H1 (cell line): Measurements from ENCODE around the gene GOLGA3. TPM values are rescaled to one million over a fixed set of nuclear protein-coding genes. Genes with fewer than 3 reads are reported as not detected.

Experiments
- CTCF ChIA-PET: fragments of 300-600 bp; sonication (Branson Sonifier 250); formaldehyde crosslinking; loops from one replicate; lab custom pipeline; 2021; ENCODE audit not compliant: partially characterized antibody; lab: Charles Lee
- POLR2A ChIA-PET: fragments of 300-600 bp; sonication (Branson Sonifier 250); formaldehyde crosslinking; loops from one replicate; lab custom pipeline; 2021; ENCODE audit warnings: inconsistent platforms; ENCODE audit not compliant: partially characterized antibody; lab: Charles Lee
- DNase-seq, 2 experiments: peaks; one replicate each; pipeline versions ENCODE4 v3.0.0 to v3.0.0-alpha.2; 2010 to 2022; ENCODE audit warnings: low spot score in 2 of 2, low read depth in 1 of 2, mixed read lengths in 1 of 2
- FAIRE-seq: peaks from 2 replicates; lab custom pipeline; 2011; peaks lifted over from hg19 to GRCh38; lab: Jason Lieb, UNC
- H2AFZ ChIP-seq: 2 replicates; pipeline ENCODE4 v1.8.1; 2012; ENCODE audit warnings: low read length, inconsistent platforms
- H2AK5ac ChIP-seq: 2 replicates; pipeline ENCODE4 v1.6.1; 2013; ENCODE audit warnings: low read depth, low read length
- H2BK120ac ChIP-seq: replicated peaks from 2 replicates; pipeline ENCODE3; 2013; ENCODE audit warnings: low read depth, low read length, inconsistent platforms
- H2BK12ac ChIP-seq: 2 replicates; pipeline ENCODE4 v1.6.1; 2013; ENCODE audit warnings: low read depth, low read length
- H2BK15ac ChIP-seq: 2 replicates; pipeline ENCODE4 v1.6.1; 2013; ENCODE audit warnings: low read length
- H2BK20ac ChIP-seq: 2 replicates; pipeline ENCODE4 v1.6.1; 2013; ENCODE audit warnings: low read length
- H2BK5ac ChIP-seq: 2 replicates; pipeline ENCODE4 v1.6.1; 2013; ENCODE audit warnings: low read depth, low read length
- H3K14ac ChIP-seq: 2 replicates; pipeline ENCODE4 v1.6.1; 2013; ENCODE audit warnings: inconsistent platforms; ENCODE audit not compliant: insufficient read length
- H3K18ac ChIP-seq: 2 replicates; pipeline ENCODE4 v1.6.1; 2013; ENCODE audit warnings: low read length; ENCODE audit errors: extremely low read depth
- H3K23ac ChIP-seq: 2 replicates; pipeline ENCODE4 v1.6.1; 2013; ENCODE audit warnings: inconsistent platforms; ENCODE audit not compliant: insufficient read length
- H3K23me2 ChIP-seq: 2 replicates; pipeline ENCODE4 v1.6.1; 2013; ENCODE audit warnings: low read depth, low read length
- H3K27ac ChIP-seq: 2 replicates; pipeline ENCODE4 v1.6.1; 2011; ENCODE audit warnings: low read depth, low read length, inconsistent platforms
- H3K27me3 ChIP-seq, 4 experiments: replicated peaks in 1 of 4; 1 replicate in 1 of 4; 2 replicates in 3 of 4; pipeline versions ENCODE4 v1.6.1 to v1.8.1; 2011 to 2013; ENCODE audit warnings: low read length in 3 of 4, mild to moderate bottlenecking in 3 of 4, inconsistent platforms in 2 of 4, mixed read lengths in 2 of 4, moderate library complexity in 1 of 4; ENCODE audit not compliant: control insufficient read depth in 3 of 4, insufficient read depth in 3 of 4; ENCODE audit errors: extremely low read depth in 1 of 4
- H3K36me3 ChIP-seq, 4 experiments: 2 replicates each; pipeline versions ENCODE4 v1.6.1 to v1.8.1; 2011 to 2013; ENCODE audit warnings: mild to moderate bottlenecking in 4 of 4, low read length in 3 of 4, moderate library complexity in 2 of 4, control low read depth in 1 of 4, inconsistent platforms in 1 of 4; ENCODE audit not compliant: insufficient read depth in 4 of 4, control insufficient read depth in 2 of 4
- H3K4ac ChIP-seq: replicated peaks from 2 replicates; pipeline ENCODE3; 2013; ENCODE audit warnings: low read length, low read depth, mixed read lengths, inconsistent platforms; ENCODE audit not compliant: insufficient read length
- H3K4me1 ChIP-seq, 4 experiments: replicated peaks in 1 of 4; 1 replicate in 1 of 4; 2 replicates in 3 of 4; pipeline versions ENCODE4 v1.6.1 to v1.8.1; 2011 to 2013; ENCODE audit warnings: low read length in 3 of 4, inconsistent platforms in 2 of 4, mixed read lengths in 1 of 4; ENCODE audit not compliant: insufficient read depth in 4 of 4, control insufficient read depth in 3 of 4
- H3K4me2 ChIP-seq, 2 experiments: 2 replicates each; pipeline versions ENCODE4 v1.6.1 to v1.8.1; 2011 to 2013; ENCODE audit warnings: low read depth in 2 of 2, low read length in 2 of 2, control low read depth in 1 of 2, inconsistent platforms in 1 of 2, mild to moderate bottlenecking in 1 of 2; ENCODE audit not compliant: insufficient read depth in 1 of 2
- H3K4me3 ChIP-seq, 4 experiments: fragments of 200-600, 300-600 bp in 1 of 4; sonication (generic), shearing (Covaris generic), sonication (Bioruptor Twin) in 1 of 4; 2 replicates each; pipeline versions ENCODE4 v1.5.1 to v1.8.1; 2011 to 2016; ENCODE audit warnings: low read length in 4 of 4, low read depth in 3 of 4, control low read depth in 2 of 4, inconsistent platforms in 2 of 4, mild to moderate bottlenecking in 2 of 4, mixed read lengths in 1 of 4, moderate library complexity in 1 of 4; ENCODE audit not compliant: insufficient read depth in 2 of 4; ENCODE audit errors: extremely low read depth in 1 of 4
- H3K56ac ChIP-seq: replicated peaks from 2 replicates; pipeline ENCODE3; 2013; ENCODE audit warnings: low read depth, mild to moderate bottlenecking, mixed read lengths, low read length, inconsistent platforms; ENCODE audit not compliant: insufficient read length
- H3K79me1 ChIP-seq: 2 replicates; pipeline ENCODE4 v1.6.1; 2013; ENCODE audit warnings: low read depth, low read length, control low read depth
- H3K79me2 ChIP-seq, 2 experiments: 2 replicates each; pipeline versions ENCODE4 v1.6.1 to v1.8.1; 2012 to 2013; ENCODE audit warnings: low read length in 2 of 2, mild to moderate bottlenecking in 2 of 2, inconsistent platforms in 1 of 2; ENCODE audit not compliant: insufficient read depth in 2 of 2, control insufficient read depth in 1 of 2
- H3K9ac ChIP-seq, 4 experiments: replicated peaks in 1 of 4; 1 replicate in 1 of 4; 2 replicates in 3 of 4; pipeline versions ENCODE4 v1.6.1 to v1.8.1; 2011 to 2013; ENCODE audit warnings: low read depth in 3 of 4, low read length in 3 of 4, control low read depth in 2 of 4, mild to moderate bottlenecking in 2 of 4, moderate library complexity in 2 of 4, inconsistent platforms in 1 of 4; ENCODE audit errors: extremely low read depth in 1 of 4
- H3K9me3 ChIP-seq, 2 experiments: 2 replicates each; pipeline versions ENCODE4 v1.6.1 to v1.8.1; 2012 to 2013; ENCODE audit warnings: mild to moderate bottlenecking in 2 of 2, moderate library complexity in 2 of 2, control low read depth in 1 of 2, inconsistent platforms in 1 of 2, low read depth in 1 of 2, low read length in 1 of 2, mixed read lengths in 1 of 2; ENCODE audit not compliant: insufficient read depth in 2 of 2
- H4K20me1 ChIP-seq, 2 experiments: replicated peaks in 1 of 2; 2 replicates each; pipeline versions ENCODE3 to v1.8.1; 2011 to 2013; ENCODE audit warnings: inconsistent platforms in 2 of 2, low read length in 2 of 2, mild to moderate bottlenecking in 1 of 2; ENCODE audit not compliant: insufficient read depth in 2 of 2, control insufficient read depth in 1 of 2
- H4K5ac ChIP-seq: 2 replicates; pipeline ENCODE4 v1.6.1; 2013; ENCODE audit warnings: low read length, low read depth, mixed read lengths, inconsistent platforms; ENCODE audit not compliant: insufficient read length
- H4K8ac ChIP-seq: 2 replicates; pipeline ENCODE4 v1.8.0; 2013; ENCODE audit warnings: mild to moderate bottlenecking, moderate library complexity, low read length, inconsistent platforms; ENCODE audit not compliant: insufficient read depth; ENCODE audit errors: extremely low read depth
- H4K91ac ChIP-seq: replicated peaks from 2 replicates; pipeline ENCODE3; 2013; ENCODE audit warnings: low read length, mixed read lengths, inconsistent platforms; ENCODE audit not compliant: insufficient read length
- ASH2L ChIP-seq: fragments of 200-600, 300-600 bp; sonication (generic); IDR thresholded peaks from one replicate; pipeline ENCODE4 v1.7.1; 2017; ENCODE audit warnings: low read length
- ATF2 ChIP-seq: IDR thresholded peaks from 2 replicates; pipeline ENCODE4 v1.6.1; 2012; ENCODE audit warnings: low read length, inconsistent platforms
- CBX5 ChIP-seq: fragments of 300-800, 300-1000 bp; sonication (generic); IDR thresholded peaks from 2 replicates; pipeline ENCODE4 v1.7.1; 2016; ENCODE audit warnings: antibody characterized with exemption, low read length, low read depth
- CHD2 ChIP-seq: IDR thresholded peaks from 2 replicates; pipeline ENCODE4 v1.6.1; 2012; ENCODE audit warnings: low read length, improper control_type of control experiment
- CREB1 ChIP-seq: IDR thresholded peaks from 2 replicates; pipeline ENCODE4 v1.6.1; 2012; ENCODE audit warnings: inconsistent platforms
- FOSL1 ChIP-seq: IDR thresholded peaks from 2 replicates; pipeline ENCODE4 v1.6.1; 2011; ENCODE audit warnings: mild to moderate bottlenecking, low read depth, low read length, moderate library complexity; ENCODE audit not compliant: insufficient read depth
- GTF2F1 ChIP-seq: IDR thresholded peaks from 2 replicates; pipeline ENCODE4 v1.6.1; 2012; ENCODE audit warnings: low read depth, low read length, improper control_type of control experiment, borderline replicate concordance
- NANOG ChIP-seq: IDR thresholded peaks from 2 replicates; pipeline ENCODE4 v1.6.1; 2011; ENCODE audit warnings: low read length, low read depth, mild to moderate bottlenecking, inconsistent platforms; ENCODE audit not compliant: insufficient read depth, poor library complexity, severe bottlenecking
- SIRT6 ChIP-seq: IDR thresholded peaks from one replicate; pipeline ENCODE4 v1.7.1; 2012; ENCODE audit warnings: low read length, inconsistent platforms
- SIX5 ChIP-seq: IDR thresholded peaks from 2 replicates; pipeline ENCODE4 v1.6.1; 2011; ENCODE audit warnings: mild to moderate bottlenecking, low read depth, low read length
- SRF ChIP-seq: IDR thresholded peaks from 2 replicates; pipeline ENCODE4 v1.6.1; 2011; ENCODE audit warnings: mild to moderate bottlenecking, low read depth, low read length, moderate library complexity
- TAF7 ChIP-seq: optimal IDR thresholded peaks from 2 replicates; pipeline ENCODE3; 2011; ENCODE audit warnings: low read depth, mild to moderate bottlenecking, inconsistent platforms, low read length, moderate library complexity, borderline replicate concordance
- ZNF274 ChIP-seq: IDR thresholded peaks from 2 replicates; pipeline ENCODE4 v1.7.0; 2012; ENCODE audit warnings: low read length, borderline replicate concordance; ENCODE audit errors: extremely low read depth
- WGBS, 2 experiments: shearing (Covaris generic) in 1 of 2; methylation state at CpG; one replicate each; pipeline versions ENCODE4 v1.1.6 to v1.1.7; 2013 to 2015; ENCODE audit warnings: low lambda C conversion rate in 2 of 2, mixed read lengths in 2 of 2, inconsistent platforms in 1 of 2, low coverage in 1 of 2, missing lambda C conversion rate in 1 of 2; ENCODE audit not compliant: insufficient replicate concordance in 2 of 2, insufficient coverage in 1 of 2, insufficient read length in 1 of 2; ENCODE audit errors: extremely low coverage in 1 of 2, missing lambda C conversion rate in 1 of 2; 5-methylcytosine and 5-hydroxymethylcytosine counted together
- polyA plus RNA-seq, 7 experiments: library from polyadenylated mRNA; depleted of rRNA in 3 of 7; stranded (reverse) in 5 of 7; unstranded in 2 of 7; fragments of >200 nt in 5 of 7; fragments of 200-250 nt in 2 of 7; gene quantifications; 1 replicate in 5 of 7; 2 replicates in 1 of 7; 4 replicates in 1 of 7; pipeline versions ENCODE4 v1.2.1 to v1.2.3, GENCODE V29; 2011 to 2013; ENCODE audit warnings: missing spikeins in 2 of 7, mixed read lengths in 2 of 7
- total RNA-seq: library from RNA; stranded (reverse); fragmentation: NEBNext Ultra II Directional; extraction: Animal tissue kit (Norgen Biotek cat#: 25700); gene quantifications from 2 replicates; pipeline ENCODE4 v1.2.1, GENCODE V29; 2021

The GOLGA3 gene
- total and polyA plus RNA-seq, 2 of the 8 experiments (the other 6 are each of a cell fraction or from before 2014, with no cell fraction given): 6.4 to 33.1 TPM

GRCh38 chr12:132736378-132736777 is 92.3 kb downstream of the GOLGA3 start:
- Histone ChIP-seq H3K9ac (no peak overlapping the region), H4K91ac (no peak overlapping the region), H4K8ac (peak overlapping the region; percentile 51; the same call in 1 of the 2 replicates), H3K56ac (no peak overlapping the region), H2AFZ (no peak overlapping the region), H3K79me1 (no peaks in the 10 kb centered on the region), H3K4me3 (no peak overlapping the region), H3K27me3 (no peaks in the 10 kb centered on the region), H3K14ac (no peak overlapping the region), H2BK15ac (no peak overlapping the region), H3K9me3 (no peaks in the 10 kb centered on the region), H3K23me2 (no peaks in the 10 kb centered on the region), H2AK5ac (no peak overlapping the region), H3K18ac (no peak overlapping the region), H3K4ac (no peak overlapping the region), H4K5ac (no peak overlapping the region), H2BK5ac (no peak overlapping the region), H3K4me2 (no peak overlapping the region), H3K4me1 (no peaks in the 10 kb centered on the region), H2BK120ac (no peak overlapping the region), H4K20me1 (peaks cover 9 to 15% of the 10 kb centered on the region in 2 experiments), H3K79me2 (no peaks in the 10 kb centered on the region), H3K27ac (no peak overlapping the region), H2BK12ac (no peak overlapping the region), H2BK20ac (no peak overlapping the region), H3K23ac (no peak overlapping the region), H3K36me3 (peaks cover 56 to 88% (median 83%) of the 10 kb centered on the region in 4 experiments)
- POLR2A ChIA-PET: interaction anchor here (1.1 to 1.5 kb wide), 4 partner anchors 10 to 25 kb away, joined by 3 to 5 read pairs (median 3); partner anchors contain the start of gene ANKLE2
- 92% methylated on average over 12 of the region's 12 CpGs; no CpG with 5 or more reads in 1 of the 2 experiments for WGBS, 2 experiments
- FAIRE-seq (no peak), DNase-seq (no peak)
- CTCF ChIA-PET: interaction anchor here (0.8 kb wide), 1 partner anchor 98 kb away, joined by 4 read pairs; no protein-coding TSS in a partner anchor
- TF ChIP-seq GTF2F1 (no peak), ZNF274 (no peak), SIX5 (no peak), SRF (no peak), TAF7 (no peak), ATF2 (no peak), CBX5 (no peak), NANOG (no peak), FOSL1 (no peak), CHD2 (no peak), CREB1 (no peak), ASH2L (no peak), SIRT6 (no peak)
